GM21360 (cell line): ENCODE data around the gene MED8.
"Not testable (repeated sequence)": the region's sequence is repeated elsewhere in the genome, so short reads cannot be mapped to it uniquely, and the experiment has no call there.

Experiments used
- ATAC-seq: cut with Tn5 transposase; IDR thresholded peaks from one replicate; pipeline ENCODE4 v1.9.1; 2021; ENCODE audit warnings: mild to moderate bottlenecking, moderate library complexity; ENCODE audit not compliant: unreplicated experiment

Gene MED8

GRCh38 chr1:43387976-43388599 is 1.5 kb downstream of the MED8 start:
- no peak for ATAC-seq

GRCh38 chr1:43386676-43387075 is 2.9 kb downstream of the MED8 start:
- ATAC-seq: no peak

- ATAC-seq: no peak
Observed at GRCh38 chr1:43383449-43383848, 6.2 kb downstream of the MED8 start.

GRCh38 chr1:43382027-43382779 is 7.4 kb downstream of the MED8 start:
- ATAC-seq: no peak

GRCh38 chr1:43381612-43382011 is 8.0 kb downstream of the MED8 start:
- ATAC-seq: no peak

- no peak for ATAC-seq
Observed at GRCh38 chr1:43379476-43379875, 10.1 kb downstream of the MED8 start.

GRCh38 chr1:43377831-43378230 is 11.8 kb downstream of the MED8 start:
- no peak for ATAC-seq

- ATAC-seq: no peak
Observed at GRCh38 chr1:43376723-43377235, 12.8 kb downstream of the MED8 start.

GRCh38 chr1:43373066-43373940 is 16.3 kb downstream of the MED8 start:
- ATAC-seq: no peak

GRCh38 chr1:43372172-43372571 is 17.4 kb downstream of the MED8 start:
- ATAC-seq: no peak

- ATAC-seq: no peak
Observed at GRCh38 chr1:43370564-43370963, 19.0 kb downstream of the MED8 start.

GRCh38 chr1:43369779-43370178 is 19.8 kb downstream of the MED8 start:
- ATAC-seq: not testable (repeated sequence)

GRCh38 chr1:43368646-43369020 is 21.0 kb downstream of the MED8 start:
- no peak for ATAC-seq

- ATAC-seq: peak; percentile 70
Observed at GRCh38 chr1:43367904-43368645, 21.5 kb downstream of the MED8 start, which contains the start of gene ELOVL1. Gene ELOVL1 (minus strand): TSS chr1:43368011. CDS start chr1:43365609, 2,402 bp downstream.

GRCh38 chr1:43367026-43367903 is 22.3 kb downstream of the MED8 start:
- ATAC-seq: no peak

- ATAC-seq: no peak
Observed at GRCh38 chr1:43366601-43367025, 23.0 kb downstream of the MED8 start.

- ATAC-seq: no peak
Observed at GRCh38 chr1:43366179-43366578, 23.4 kb downstream of the MED8 start.

GRCh38 chr1:43365678-43366077 is 23.9 kb downstream of the MED8 start:
- ATAC-seq: no peak

GRCh38 chr1:43363935-43364525 is 25.6 kb downstream of the MED8 start:
- ATAC-seq: no peak
